GM10248 (cell line): ENCODE results near the gene MRPS33.

ENCODE experiments used
- CTCF ChIA-PET: fragments of 300-600 bp; sonication (Branson Sonifier 250); formaldehyde crosslinking; extraction: SDS; loops from one replicate; lab custom pipeline; 2021; ENCODE audit warnings: antibody characterized with exemption; lab: Yijun Ruan, JAX
- POLR2A ChIA-PET: fragments of 350-650 bp; sonication (Branson Sonifier 250); formaldehyde crosslinking; extraction: SDS; loops from one replicate; lab custom pipeline; 2020; ENCODE audit warnings: antibody characterized with exemption; lab: Yijun Ruan, JAX
- DNase-seq: peaks from one replicate; pipeline ENCODE4 v3.0.0; 2012; ENCODE audit errors: extremely low spot score
- TF ChIP-seq, protein P1 (sequence below): IDR thresholded peaks from 2 replicates; pipeline ENCODE4 v1.5.1; 2012; ENCODE audit warnings: mild to moderate bottlenecking, low read depth; ENCODE audit errors: extremely low read depth, missing control alignments, control extremely low read depth

MRPS33 gene

DNA sequence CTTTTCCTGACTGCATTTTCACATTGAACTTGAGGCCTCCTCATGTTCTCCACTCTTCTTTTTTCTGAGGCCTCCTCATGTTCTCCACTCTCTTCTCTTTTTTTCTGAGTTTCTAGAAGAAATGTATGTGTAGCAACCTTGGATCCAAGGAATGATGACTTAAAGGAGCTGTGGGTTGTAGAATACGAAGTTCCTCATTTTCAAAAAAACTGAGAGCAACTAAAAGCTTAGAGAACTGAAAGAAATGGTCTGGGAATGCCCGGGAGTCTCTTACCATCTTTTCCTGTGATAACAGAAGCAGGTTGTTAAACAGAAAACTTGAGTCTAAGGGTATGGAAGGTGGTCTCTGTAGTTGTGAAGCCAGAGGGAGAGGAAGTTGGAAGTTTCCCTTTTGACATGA is 32.8 kb downstream of the MRPS33 start:
- CTCF ChIA-PET = no interaction called here

GRCh38 chr7:140977741-140978140 is 37.0 kb downstream of the MRPS33 start:
- DNase-seq = no peak
- TF ChIP-seq, protein P1, sequence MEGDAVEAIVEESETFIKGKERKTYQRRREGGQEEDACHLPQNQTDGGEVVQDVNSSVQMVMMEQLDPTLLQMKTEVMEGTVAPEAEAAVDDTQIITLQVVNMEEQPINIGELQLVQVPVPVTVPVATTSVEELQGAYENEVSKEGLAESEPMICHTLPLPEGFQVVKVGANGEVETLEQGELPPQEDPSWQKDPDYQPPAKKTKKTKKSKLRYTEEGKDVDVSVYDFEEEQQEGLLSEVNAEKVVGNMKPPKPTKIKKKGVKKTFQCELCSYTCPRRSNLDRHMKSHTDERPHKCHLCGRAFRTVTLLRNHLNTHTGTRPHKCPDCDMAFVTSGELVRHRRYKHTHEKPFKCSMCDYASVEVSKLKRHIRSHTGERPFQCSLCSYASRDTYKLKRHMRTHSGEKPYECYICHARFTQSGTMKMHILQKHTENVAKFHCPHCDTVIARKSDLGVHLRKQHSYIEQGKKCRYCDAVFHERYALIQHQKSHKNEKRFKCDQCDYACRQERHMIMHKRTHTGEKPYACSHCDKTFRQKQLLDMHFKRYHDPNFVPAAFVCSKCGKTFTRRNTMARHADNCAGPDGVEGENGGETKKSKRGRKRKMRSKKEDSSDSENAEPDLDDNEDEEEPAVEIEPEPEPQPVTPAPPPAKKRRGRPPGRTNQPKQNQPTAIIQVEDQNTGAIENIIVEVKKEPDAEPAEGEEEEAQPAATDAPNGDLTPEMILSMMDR = no peak
- ChIA-PET CTCF (no interaction called here), POLR2A (no interaction called here)

More for the DNA sequence above, 32.8 kb downstream of the MRPS33 start:
- no peak for DNase-seq
- POLR2A ChIA-PET = no interaction called here
- TF ChIP-seq, protein P1 = no peak

- CTCF ChIA-PET = no interaction called here
- DNase-seq = no peak
- POLR2A ChIA-PET = no interaction called here
- TF ChIP-seq, protein P1 = no peak
Measured at GRCh38 chr7:140972876-140973829, 41.6 kb downstream of the MRPS33 start.

DNA sequence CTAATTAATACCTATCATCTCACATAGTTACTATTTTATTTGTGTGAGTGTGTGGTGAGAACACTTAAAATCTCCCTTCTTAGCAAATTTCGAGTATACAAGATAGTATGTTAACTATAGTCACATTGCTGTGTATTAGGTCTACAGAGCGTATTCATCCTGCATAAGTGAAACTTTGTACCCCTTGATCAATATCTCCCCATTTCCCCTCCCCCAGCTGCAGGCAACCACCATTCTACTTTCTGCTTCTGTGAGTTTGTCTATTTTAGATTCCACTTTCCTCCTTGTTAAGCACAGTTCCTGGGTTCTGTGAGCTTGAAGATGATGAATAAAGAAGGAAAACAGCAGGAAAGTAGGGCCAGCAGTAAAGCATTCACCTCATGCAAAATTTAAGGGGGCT is 42.4 kb downstream of the MRPS33 start:
- TF ChIP-seq, protein P1 = no peak
- CTCF ChIA-PET = interaction anchor here (1.0 kb wide), 1 partner anchor 10 kb away, joined by 3 read pairs; no protein-coding TSS in a partner anchor
- POLR2A ChIA-PET = no interaction called here
- DNase-seq = no peak

- ChIA-PET POLR2A (no interaction called here), CTCF (no interaction called here)
- no peak for DNase-seq
- TF ChIP-seq, protein P1 = no peak
Measured at GRCh38 chr7:140967438-140967837, 47.3 kb downstream of the MRPS33 start.

GRCh38 chr7:140966561-140967233 is 48.1 kb downstream of the MRPS33 start:
- TF ChIP-seq, protein P1 = no peak
- DNase-seq = no peak
- ChIA-PET CTCF (no interaction called here), POLR2A (no interaction called here)
